Activated CD4-positive, alpha-beta T cell treated with anti-CD3 and anti-CD28 coated beads, Interleukin-10, Interleukin-2, amounts not matched to agents 100 ng/mL and 50 ng/mL, durations not matched to agents 16 hours and 8 hours (primary cell): ENCODE data around the gene DNMBP.
A peak's percentile ranks its signal among the peaks of the same experiment; 100 is the strongest.
"Not testable (repeated sequence)": the region's sequence is repeated elsewhere in the genome, so short reads cannot be mapped to it uniquely, and the experiment has no call there.

Source experiments
- DNase-seq: peaks from one replicate; pipeline ENCODE4 v3.0.0-alpha.2; 2020

DNMBP gene

GRCh38 chr10:99906470-99906869 is 103.3 kb downstream of the DNMBP start:
- DNase-seq: no peak

GRCh38 chr10:99905971-99906370 is 103.8 kb downstream of the DNMBP start:
- no peak for DNase-seq

GRCh38 chr10:99895867-99896266 is 113.9 kb downstream of the DNMBP start:
- DNase-seq: no peak

GRCh38 chr10:99895066-99895465 is 114.7 kb downstream of the DNMBP start:
- DNase-seq: not testable (repeated sequence)

- DNase-seq: no peak
These were observed 115.1 kb downstream of the DNMBP start for GRCh38 chr10:99894613-99895012.

GRCh38 chr10:99888622-99889021 is 121.1 kb downstream of the DNMBP start:
- no peak for DNase-seq

- DNase-seq: no peak
These were observed 126.2 kb downstream of the DNMBP start for GRCh38 chr10:99883523-99883922.

GRCh38 chr10:99881371-99881770 is 128.4 kb downstream of the DNMBP start:
- DNase-seq: no peak

GRCh38 chr10:99880080-99880835 is 129.5 kb downstream of the DNMBP start:
- DNase-seq: no peak

GRCh38 chr10:99875473-99875872 is 134.3 kb downstream of the DNMBP start:
- no peak for DNase-seq

- no peak for DNase-seq
These were observed 135.2 kb downstream of the DNMBP start for GRCh38 chr10:99874341-99875085.

GRCh38 chr10:99873846-99874245 is 135.9 kb downstream of the DNMBP start:
- no peak for DNase-seq

GRCh38 chr10:99872367-99873162 is 137.2 kb downstream of the DNMBP start:
- DNase-seq: peak; percentile 36

- peak; percentile 74 for DNase-seq
These were observed 139.5 kb downstream of the DNMBP start for GRCh38 chr10:99870123-99870730.

GRCh38 chr10:99869581-99870122 is 140.1 kb downstream of the DNMBP start:
- no peak for DNase-seq

GRCh38 chr10:99867250-99867649 is 142.5 kb downstream of the DNMBP start:
- not testable (repeated sequence) for DNase-seq

GRCh38 chr10:99863535-99864240 is 146.1 kb downstream of the DNMBP start:
- not testable (repeated sequence) for DNase-seq

GRCh38 chr10:99860466-99860865 is 149.3 kb downstream of the DNMBP start:
- no peak for DNase-seq

GRCh38 chr10:99859585-99859984 is 150.2 kb downstream of the DNMBP start:
- DNase-seq: no peak

GRCh38 chr10:99858849-99859248 is 150.9 kb downstream of the DNMBP start:
- DNase-seq: no peak

- no peak for DNase-seq
These were observed 154.2 kb downstream of the DNMBP start for GRCh38 chr10:99855479-99856071.

GRCh38 chr10:99854860-99855259 is 154.9 kb downstream of the DNMBP start:
- DNase-seq: no peak
